Liver (tissue), 9 donors: ENCODE measurements around the gene ELK3. TPM values are rescaled to one million over a fixed set of nuclear protein-coding genes. Genes with fewer than 3 reads are reported as not detected.

ENCODE experiments used
- DNase-seq: peaks from one replicate; pipeline ENCODE4 v3.0.0-alpha.2; 2017; ENCODE audit warnings: low spot score
- H3K27ac ChIP-seq, 2 donors: one replicate each; pipeline ENCODE4 v1.7.0; 2013; ENCODE audit warnings: inconsistent platforms in 2 of 2, low read length in 2 of 2, control low read depth in 1 of 2, low read depth in 1 of 2, mild to moderate bottlenecking in 1 of 2
- H3K27me3 ChIP-seq, 4 donors: one replicate each; pipeline versions ENCODE4 v1.6.1 to v1.7.0; 2013; ENCODE audit warnings: low read length in 3 of 4, inconsistent platforms in 1 of 4, mild to moderate bottlenecking in 1 of 4, moderate library complexity in 1 of 4; ENCODE audit not compliant: control insufficient read depth in 4 of 4, insufficient read depth in 4 of 4
- H3K36me3 ChIP-seq, 4 donors: one replicate each; pipeline versions ENCODE4 v1.6.1 to v1.7.0; 2013; ENCODE audit warnings: low read length in 3 of 4, mild to moderate bottlenecking in 3 of 4, low read depth in 1 of 4, moderate library complexity in 1 of 4; ENCODE audit not compliant: control insufficient read depth in 4 of 4, insufficient read depth in 3 of 4
- H3K4me1 ChIP-seq, 4 donors: one replicate each; pipeline versions ENCODE4 v1.6.1 to v1.7.0; 2013; ENCODE audit warnings: low read length in 3 of 4, mild to moderate bottlenecking in 3 of 4, moderate library complexity in 1 of 4; ENCODE audit not compliant: control insufficient read depth in 4 of 4, insufficient read depth in 4 of 4
- H3K4me3 ChIP-seq, 3 donors: one replicate each; pipeline versions ENCODE4 v1.6.1 to v1.7.0; 2013; ENCODE audit warnings: low read length in 3 of 3, control low read depth in 1 of 3, low read depth in 1 of 3, mild to moderate bottlenecking in 1 of 3
- H3K9ac ChIP-seq, 2 donors: one replicate each; pipeline ENCODE4 v1.7.0; 2013; ENCODE audit warnings: low read length in 2 of 2, mild to moderate bottlenecking in 2 of 2, moderate library complexity in 2 of 2, control low read depth in 1 of 2, low read depth in 1 of 2
- H3K9me3 ChIP-seq, 4 donors: one replicate each; pipeline versions ENCODE4 v1.6.1 to v1.7.0; 2013; ENCODE audit warnings: low read length in 3 of 4; ENCODE audit not compliant: control insufficient read depth in 4 of 4
- ATF3 ChIP-seq: IDR thresholded peaks from 2 replicates; pipeline ENCODE4 v1.6.1; 2016; ENCODE audit warnings: antibody characterized with exemption
- FOXA1 ChIP-seq: IDR thresholded peaks from 2 replicates; pipeline ENCODE4 v1.6.1; 2016; ENCODE audit warnings: antibody characterized with exemption
- FOXA2 ChIP-seq: IDR thresholded peaks from 2 replicates; pipeline ENCODE4 v1.6.1; 2016; ENCODE audit warnings: antibody characterized with exemption
- GABPA ChIP-seq, 2 donors: IDR thresholded peaks in 1 of 2; conservative IDR thresholded peaks in 1 of 2; 2 replicates each; pipeline ENCODE4 v1.6.1; 2016; ENCODE audit warnings: antibody characterized with exemption in 2 of 2, mild to moderate bottlenecking in 1 of 2, moderate library complexity in 1 of 2
- HNF4A ChIP-seq, 2 donors: conservative IDR thresholded peaks; 2 replicates each; pipeline ENCODE4 v1.6.1; 2016; ENCODE audit warnings: antibody characterized with exemption in 2 of 2, mild to moderate bottlenecking in 2 of 2
- JUND ChIP-seq, 2 donors: IDR thresholded peaks; 2 replicates each; pipeline ENCODE4 v1.6.1; 2016; ENCODE audit warnings: antibody characterized with exemption in 2 of 2
- MAX ChIP-seq: IDR thresholded peaks from 2 replicates; pipeline ENCODE4 v1.6.1; 2016; ENCODE audit warnings: antibody characterized with exemption
- RAD21 ChIP-seq, 2 donors: IDR thresholded peaks; 2 replicates each; pipeline ENCODE4 v1.6.1; 2016; ENCODE audit warnings: antibody characterized with exemption in 2 of 2, mild to moderate bottlenecking in 2 of 2
- SP1 ChIP-seq: IDR thresholded peaks from 2 replicates; pipeline ENCODE4 v1.6.1; 2018; ENCODE audit warnings: antibody characterized with exemption, mild to moderate bottlenecking
- TAF1 ChIP-seq: conservative IDR thresholded peaks from 2 replicates; pipeline ENCODE4 v1.6.1; 2016; ENCODE audit warnings: antibody characterized with exemption, mild to moderate bottlenecking
- YY1 ChIP-seq: IDR thresholded peaks from 2 replicates; pipeline ENCODE4 v1.6.1; 2016; ENCODE audit warnings: antibody characterized with exemption, mild to moderate bottlenecking
- ZBTB33 ChIP-seq: IDR thresholded peaks from 2 replicates; pipeline ENCODE4 v1.6.1; 2016; ENCODE audit warnings: antibody characterized with exemption
- WGBS: extraction: QIAGEN DNeasy Blood & Tissue Kit; methylation state at CpG from one replicate; pipeline ENCODE4 v1.1.7; 2013; 5-methylcytosine and 5-hydroxymethylcytosine counted together
- polyA plus RNA-seq, 2 donors: library from polyadenylated mRNA; stranded (reverse) in 1 of 2; unstranded in 1 of 2; fragments of 200-250 nt in 1 of 2; fragments of >200 nt in 1 of 2; fragmentation: Nextera tagmentation in 1 of 2; extraction: Ambion mirVana in 1 of 2; gene quantifications; one replicate each; pipeline versions ENCODE4 v1.2.1 to v1.2.3, GENCODE V29; 2013 to 2015
- total RNA-seq, 2 donors: library from RNA; depleted of rRNA; stranded (reverse); fragments of >200 nt; gene quantifications; one replicate each; pipeline ENCODE4 v1.2.3, GENCODE V29; 2014
- TF ChIP-seq, protein P1 (sequence below): fragments of 150-350 bp; IDR thresholded peaks from 2 replicates; pipeline ENCODE4 v1.5.1; 2017; ENCODE audit warnings: improper control_type of control experiment, low read depth, low read length; ENCODE audit not compliant: missing input control
- TF ChIP-seq, protein P2 (sequence below): IDR thresholded peaks from 2 replicates; pipeline ENCODE4 v1.6.1; 2016; ENCODE audit warnings: antibody characterized with exemption, mild to moderate bottlenecking
- donor health status: healthy.
- donor health status: healthy.
- donor health status: healthy.
- donor health status: healthy.
- donor health status: healthy.

ELK3 gene
- total and polyA plus RNA-seq, 4 donors, result 3.7 to 5.2 (median 4.5) TPM

- Histone ChIP-seq H3K9ac (no peak overlapping the region), H3K9me3 (no peaks in the 10 kb centered on the region), H3K4me3 (no peak overlapping the region), H3K36me3 (peaks cover 0 to 7% (median under 1%) of the 10 kb centered on the region in 4 donors), H3K4me1 (peaks cover 2 to 33% (median 8%) of the 10 kb centered on the region in 4 donors), H3K27me3 (no peaks in the 10 kb centered on the region), H3K27ac (peak overlapping the region in 1 of 2 donors; percentile 15)
- WGBS, result 66% methylated on average over 8 of the region's 8 CpGs
- DNase-seq, result no peak
- TF ChIP-seq HNF4A (conservative IDR thresholded peaks at IDR 0.05) (no peak), SP1 (no peak), TAF1 (no peak), FOXA1 (no peak), JUND (IDR thresholded peaks at IDR 0.05) (no peak), ZBTB33 (no peak), ATF3 (no peak), RAD21 (IDR thresholded peaks at IDR 0.05) (no peak), FOXA2 (no peak), MAX (no peak), YY1 (no peak)
- TF ChIP-seq, protein P1, sequence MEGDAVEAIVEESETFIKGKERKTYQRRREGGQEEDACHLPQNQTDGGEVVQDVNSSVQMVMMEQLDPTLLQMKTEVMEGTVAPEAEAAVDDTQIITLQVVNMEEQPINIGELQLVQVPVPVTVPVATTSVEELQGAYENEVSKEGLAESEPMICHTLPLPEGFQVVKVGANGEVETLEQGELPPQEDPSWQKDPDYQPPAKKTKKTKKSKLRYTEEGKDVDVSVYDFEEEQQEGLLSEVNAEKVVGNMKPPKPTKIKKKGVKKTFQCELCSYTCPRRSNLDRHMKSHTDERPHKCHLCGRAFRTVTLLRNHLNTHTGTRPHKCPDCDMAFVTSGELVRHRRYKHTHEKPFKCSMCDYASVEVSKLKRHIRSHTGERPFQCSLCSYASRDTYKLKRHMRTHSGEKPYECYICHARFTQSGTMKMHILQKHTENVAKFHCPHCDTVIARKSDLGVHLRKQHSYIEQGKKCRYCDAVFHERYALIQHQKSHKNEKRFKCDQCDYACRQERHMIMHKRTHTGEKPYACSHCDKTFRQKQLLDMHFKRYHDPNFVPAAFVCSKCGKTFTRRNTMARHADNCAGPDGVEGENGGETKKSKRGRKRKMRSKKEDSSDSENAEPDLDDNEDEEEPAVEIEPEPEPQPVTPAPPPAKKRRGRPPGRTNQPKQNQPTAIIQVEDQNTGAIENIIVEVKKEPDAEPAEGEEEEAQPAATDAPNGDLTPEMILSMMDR, result no peak
- TF ChIP-seq, protein P2, sequence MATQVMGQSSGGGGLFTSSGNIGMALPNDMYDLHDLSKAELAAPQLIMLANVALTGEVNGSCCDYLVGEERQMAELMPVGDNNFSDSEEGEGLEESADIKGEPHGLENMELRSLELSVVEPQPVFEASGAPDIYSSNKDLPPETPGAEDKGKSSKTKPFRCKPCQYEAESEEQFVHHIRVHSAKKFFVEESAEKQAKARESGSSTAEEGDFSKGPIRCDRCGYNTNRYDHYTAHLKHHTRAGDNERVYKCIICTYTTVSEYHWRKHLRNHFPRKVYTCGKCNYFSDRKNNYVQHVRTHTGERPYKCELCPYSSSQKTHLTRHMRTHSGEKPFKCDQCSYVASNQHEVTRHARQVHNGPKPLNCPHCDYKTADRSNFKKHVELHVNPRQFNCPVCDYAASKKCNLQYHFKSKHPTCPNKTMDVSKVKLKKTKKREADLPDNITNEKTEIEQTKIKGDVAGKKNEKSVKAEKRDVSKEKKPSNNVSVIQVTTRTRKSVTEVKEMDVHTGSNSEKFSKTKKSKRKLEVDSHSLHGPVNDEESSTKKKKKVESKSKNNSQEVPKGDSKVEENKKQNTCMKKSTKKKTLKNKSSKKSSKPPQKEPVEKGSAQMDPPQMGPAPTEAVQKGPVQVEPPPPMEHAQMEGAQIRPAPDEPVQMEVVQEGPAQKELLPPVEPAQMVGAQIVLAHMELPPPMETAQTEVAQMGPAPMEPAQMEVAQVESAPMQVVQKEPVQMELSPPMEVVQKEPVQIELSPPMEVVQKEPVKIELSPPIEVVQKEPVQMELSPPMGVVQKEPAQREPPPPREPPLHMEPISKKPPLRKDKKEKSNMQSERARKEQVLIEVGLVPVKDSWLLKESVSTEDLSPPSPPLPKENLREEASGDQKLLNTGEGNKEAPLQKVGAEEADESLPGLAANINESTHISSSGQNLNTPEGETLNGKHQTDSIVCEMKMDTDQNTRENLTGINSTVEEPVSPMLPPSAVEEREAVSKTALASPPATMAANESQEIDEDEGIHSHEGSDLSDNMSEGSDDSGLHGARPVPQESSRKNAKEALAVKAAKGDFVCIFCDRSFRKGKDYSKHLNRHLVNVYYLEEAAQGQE, result no peak
Measured at GRCh38 chr12:96258104-96258961, 64.2 kb downstream of the ELK3 start.

- TF ChIP-seq HNF4A (conservative IDR thresholded peaks at IDR 0.05) (no peak), ATF3 (no peak), GABPA (IDR thresholded peaks at IDR 0.05 in 1 of 2, conservative IDR thresholded peaks at IDR 0.05 in 1 of 2) (no peak)
- TF ChIP-seq, protein P2, result no peak
- peaks cover 0 to 7% (median under 1%) of the 10 kb centered on the region in 4 donors for H3K36me3 ChIP-seq
- H3K9me3 ChIP-seq, result no peaks in the 10 kb centered on the region
- no peak for DNase-seq
- no peaks in the 10 kb centered on the region for H3K27me3 ChIP-seq
- H3K27ac ChIP-seq, result no peak overlapping the region
- H3K9ac ChIP-seq, result no peak overlapping the region
- H3K4me3 ChIP-seq, result no peak overlapping the region
- peaks cover 2 to 28% (median 6%) of the 10 kb centered on the region in 4 donors for H3K4me1 ChIP-seq
- 95% methylated on average over 2 of the region's 2 CpGs for WGBS
Measured at GRCh38 chr12:96260231-96260630, 66.1 kb downstream of the ELK3 start.
